Psoas muscle (tissue), 8 donors: Measurements from ENCODE around the gene PCDHA1. TPM values are rescaled to one million over a fixed set of nuclear protein-coding genes. Genes with fewer than 3 reads are reported as not detected.
"Not testable (repeated sequence)": the region's sequence is repeated elsewhere in the genome, so short reads cannot be mapped to it uniquely, and the experiment has no call there.

Experiments used
- ATAC-seq, 4 donors: fragments of 200-7000 bp; cut with Tn5 transposase; one replicate each; pipeline ENCODE4 v1.9.1; 2020; ENCODE audit warnings: moderate library complexity in 3 of 4, mild to moderate bottlenecking in 2 of 4
- DNase-seq, 2 donors: peaks; one replicate each; pipeline ENCODE4 v3.0.0-alpha.2; 2020
- H3K27ac ChIP-seq: fragments of 200-600 bp; one replicate; pipeline ENCODE4 v1.8.0; 2022
- H3K27me3 ChIP-seq, 3 donors: fragments of 200-600 bp in 1 of 3; one replicate each; pipeline versions ENCODE4 v1.6.1 to v1.8.0; 2013 to 2022; ENCODE audit warnings: low read length in 2 of 3, mild to moderate bottlenecking in 2 of 3, moderate library complexity in 1 of 3; ENCODE audit not compliant: insufficient read depth in 3 of 3
- H3K36me3 ChIP-seq, 2 donors: fragments of 200-600 bp in 1 of 2; one replicate each; pipeline versions ENCODE4 v1.6.1 to v1.8.0; 2013 to 2022; ENCODE audit warnings: low read depth in 1 of 2, mild to moderate bottlenecking in 1 of 2, moderate library complexity in 1 of 2; ENCODE audit not compliant: insufficient read depth in 1 of 2
- H3K4me1 ChIP-seq: fragments of 200-600 bp; one replicate; pipeline ENCODE4 v1.8.0; 2022
- H3K4me3 ChIP-seq: fragments of 200-600 bp; one replicate; pipeline ENCODE4 v1.8.0; 2022; ENCODE audit warnings: mild to moderate bottlenecking
- H3K9me3 ChIP-seq: fragments of 200-600 bp; one replicate; pipeline ENCODE4 v1.8.0; 2022
- CTCF ChIP-seq: fragments of 200-600 bp; IDR thresholded peaks from one replicate; pipeline ENCODE4 v1.8.0; 2022; ENCODE audit warnings: antibody characterized with exemption
- WGBS, 3 donors: extraction: QIAGEN DNeasy Blood & Tissue Kit; methylation state at CpG; one replicate each; pipeline versions ENCODE4 v1.1.6 to v1.1.7; 2013; 5-methylcytosine and 5-hydroxymethylcytosine counted together
- intact Hi-C, 2 donors: fragments of 100-400 bp; cut with DNase I; formaldehyde crosslinking; loops; one replicate each; pipeline versions ENCODE4 v1.11.0 to v1.14.2; 2022
- polyA plus RNA-seq, 3 donors: library from polyadenylated mRNA; stranded (reverse); fragments of 200-250 nt; gene quantifications; one replicate each; pipeline ENCODE4 v1.2.3, GENCODE V29; 2013
- total RNA-seq, 4 donors: library from RNA; stranded (reverse); fragmentation: NEBNext Ultra II Directional in 2 of 4; extraction: Animal tissue kit (Norgen Biotek cat#: 25700) in 2 of 4; gene quantifications; one replicate each; pipeline versions ENCODE4 v1.2.1 to v1.2.4, GENCODE V29; 2021 to 2023
- donor health status: healthy with polysubstance abuse.
- donor health status: DM: no; HTN: no; CAD: no; lungs with moderate emphysema.
- donor health status: Bipolar disorder and iron deficiency.
- donor health status: healthy.
- donor health status: DM: yes; HTN: yes; CAD: no.
- donor health status: DM: no; HTN: no; CAD: no.
- donor health status: DM: no; HTN: no; CAD: no.
- donor health status: DM: yes; HTN: yes; CAD: no.

Gene PCDHA1
- total and polyA plus RNA-seq, 7 donors: 0.10 TPM; not detected in 6

- 9 to 16% (median 14%) methylated on average over 29 of the region's 29 CpGs for whole genome bisulfite sequencing, 3 donors
- Histone ChIP-seq H3K4me3 (peak within 1 kb of the TSS; percentile 35), H3K27ac (no peak within 1 kb of the TSS), H3K4me1 (no peaks in the 10 kb centered on the region), H3K36me3 (no peaks in the 10 kb centered on the region), H3K27me3 (peaks cover 0 to 14% (median 0%) of the 10 kb centered on the region in 3 donors), H3K9me3 (peaks cover 2% of the 10 kb centered on the region)
- DNase-seq (no peak), ATAC-seq (no peak)
- TF ChIP-seq CTCF: peak; percentile 21
- intact Hi-C loops: no loop called here
Measured at GRCh38 chr5:140800816-140801493, 15.0 kb downstream of the PCDHA1 start, which contains the start of gene PCDHA3. TSS of gene PCDHA3 (plus strand) at chr5:140801057.

GRCh38 chr5:140801494-140801841 lies 15.5 kb downstream of the PCDHA1 start:
- DNase-seq (no peak), ATAC-seq (no peak)
- Histone ChIP-seq H3K27ac (no peak overlapping the region), H3K4me3 (peak overlapping the region; percentile 35), H3K9me3 (no peaks in the 10 kb centered on the region), H3K27me3 (peaks cover 0 to 11% (median 0%) of the 10 kb centered on the region in 3 donors), H3K36me3 (no peaks in the 10 kb centered on the region), H3K4me1 (no peaks in the 10 kb centered on the region)
- intact Hi-C loops: no loop called here
- 10 to 13% (median 12%) methylated on average over 16 of the region's 16 CpGs for WGBS, 3 donors
- no peak for TF ChIP-seq CTCF

GRCh38 chr5:140802381-140802780 lies 16.4 kb downstream of the PCDHA1 start:
- H3K9me3 ChIP-seq, H3K36me3 ChIP-seq, H3K27me3 ChIP-seq, H3K4me3 ChIP-seq, DNase-seq, H3K27ac ChIP-seq, H3K4me1 ChIP-seq, ATAC-seq, intact Hi-C loops: not testable (repeated sequence)
- WGBS, 3 donors: 39 to 49% (median 39%) methylated on average over 45 of the region's 45 CpGs

GRCh38 chr5:140802781-140803271 lies 16.9 kb downstream of the PCDHA1 start:
- Histone ChIP-seq H3K36me3 (no peaks in the 10 kb centered on the region), H3K4me3 (no peak overlapping the region), H3K27ac (no peak overlapping the region), H3K4me1 (no peaks in the 10 kb centered on the region), H3K27me3 (peaks cover 0 to 9% (median 4%) of the 10 kb centered on the region in 3 donors), H3K9me3 (no peaks in the 10 kb centered on the region)
- DNase-seq (no peak), ATAC-seq (no peak)
- TF ChIP-seq CTCF: no peak
- 33 to 45% (median 36%) methylated on average over 50 to 53 of the region's 53 CpGs for WGBS, 3 donors
- intact Hi-C loops: no loop called here

GRCh38 chr5:140806834-140807775 lies 21.2 kb downstream of the PCDHA1 start, which contains the start of gene PCDHA4:
TSS of gene PCDHA4 (plus strand) at chr5:140807068.
- 12 to 17% (median 16%) methylated on average over 32 to 37 of the region's 47 CpGs for WGBS, 3 donors
- peaks cover 4% of the 10 kb centered on the region for H3K9me3 ChIP-seq
- no peak within 1 kb of the TSS for H3K27ac ChIP-seq
- DNase-seq (peak in 1 of 2 donors; percentile 48), ATAC-seq (no peak)
- TF ChIP-seq CTCF: peak; percentile 8
- no peaks in the 10 kb centered on the region for H3K36me3 ChIP-seq
- no peaks in the 10 kb centered on the region for H3K4me1 ChIP-seq
- peaks cover 0 to 7% (median 4%) of the 10 kb centered on the region in 3 donors for H3K27me3 ChIP-seq
- peak within 1 kb of the TSS; percentile 6 for H3K4me3 ChIP-seq
- intact Hi-C loops: no loop called here

GRCh38 chr5:140808241-140808888 lies 22.4 kb downstream of the PCDHA1 start:
- DNase-seq, H3K9me3 ChIP-seq, H3K27ac ChIP-seq, H3K27me3 ChIP-seq, ATAC-seq, H3K4me3 ChIP-seq, H3K4me1 ChIP-seq, intact Hi-C loops, H3K36me3 ChIP-seq: not testable (repeated sequence)
- WGBS, 3 donors: 51 to 60% (median 55%) methylated on average over 62 of the region's 62 CpGs
